ENCODE results near the gene STXBP6. TPM values are rescaled to one million over a fixed set of nuclear protein-coding genes. Genes with fewer than 3 reads are reported as not detected.

STXBP6 gene
- total and polyA plus RNA-seq, 2 of the 13 experiments (the other 11 are each of a cell fraction or from before 2014, with no cell fraction given) = 35.3 to 42.8 TPM

GRCh38 chr14:24965934-24966578 is 83.9 kb downstream of the STXBP6 start (continued):
- TF ChIP-seq KLF16 (CRISPR knock-in tag; IDR thresholded peaks at IDR 0.05) = no peak
- no peak for TF ChIP-seq ZNF138 (CRISPR knock-in tag; IDR thresholded peaks at IDR 0.05; ENCODE audit: low read depth)

- H3K36me3 ChIP-seq (replicated peaks in 1 of 2; ENCODE audit: control insufficient read depth in 1 of 2, insufficient read depth in 2 of 2, low read length in 2 of 2) = no peaks in the 10 kb centered on the region
- H3K4me2 ChIP-seq (ENCODE audit: low read depth, low read length) = no peak overlapping the region
- no peak for DNase-seq (ENCODE audit: low spot score)
- in situ Hi-C loops (cut with HindIII; ENCODE audit: extremely low pct_ligation_motif_present, low pct_unique_long_range_greater_than_20kb) (no loop called here), intact Hi-C loops (cut with micrococcal nuclease; ENCODE audit: unreplicated experiment) (no loop called here)
- CTCF ChIA-PET (ENCODE audit: low intra/inter-chr PET ratio, low total read pairs) = no interaction called here
- no peak; the same call in 2 of the 3 replicates for ATAC-seq
- H3K27ac ChIP-seq (ENCODE audit: extremely low read length, insufficient read depth, low read length) = no peak overlapping the region
- H3K79me2 ChIP-seq (ENCODE audit: insufficient read depth, low read length) = peaks cover 2% of the 10 kb centered on the region
- POLR2A ChIA-PET = interaction anchor here (2.4 kb wide), 1 partner anchor 14 kb away, joined by 10 read pairs; no protein-coding TSS in a partner anchor
- H2AFZ ChIP-seq (ENCODE audit: low read length) = no peak overlapping the region
- no peaks in the 10 kb centered on the region for H3K27me3 ChIP-seq (ENCODE audit: control insufficient read depth in 1 of 2, insufficient read depth in 2 of 2, low read length in 2 of 2)
- no peak for FAIRE-seq
- no peak overlapping the region for H3K4me3 ChIP-seq (replicated peaks in 1 of 3; ENCODE audit: insufficient read depth in 1 of 3, low read depth in 2 of 3, low read length in 3 of 3)
- H3K9ac ChIP-seq (ENCODE audit: insufficient read depth, low read depth, low read length) = no peak overlapping the region
- H4K20me1 ChIP-seq (ENCODE audit: insufficient read depth, low read length) = no peaks in the 10 kb centered on the region
- WGBS (ENCODE audit: low lambda C conversion rate) = 90% methylated on average over 1 of the region's 1 CpG
- no TSS peak for BruUV-seq (replicated peaks)
- no peaks in the 10 kb centered on the region for H3K9me3 ChIP-seq (ENCODE audit: low read length)
- H3K4me1 ChIP-seq (ENCODE audit: insufficient read depth, low read length) = peaks cover 29% of the 10 kb centered on the region
- no peak for TF ChIP-seq LCORL (IDR thresholded peaks at IDR 0.05)
- TF ChIP-seq LCORL (CRISPR knock-in tag; IDR thresholded peaks at IDR 0.05) = no peak
- TF ChIP-seq ZNF552 (CRISPR knock-in tag; IDR thresholded peaks at IDR 0.05; ENCODE audit: borderline replicate concordance) = no peak
- TF ChIP-seq ZNF746 (CRISPR knock-in tag; IDR thresholded peaks at IDR 0.05) = no peak
- no peak for TF ChIP-seq ZNF687 (CRISPR knock-in tag; IDR thresholded peaks at IDR 0.05)
- TF ChIP-seq ZNF124 (CRISPR knock-in tag; IDR thresholded peaks at IDR 0.05) = no peak
- TF ChIP-seq ZNF839 (CRISPR knock-in tag; IDR thresholded peaks at IDR 0.05; ENCODE audit: borderline replicate concordance) = no peak
- no peak for TF ChIP-seq ADNP (CRISPR knock-in tag; IDR thresholded peaks at IDR 0.05)
- TF ChIP-seq HNF1A (IDR thresholded peaks at IDR 0.05; ENCODE audit: low read depth) = no peak
- TF ChIP-seq HNF1A (CRISPR knock-in tag; IDR thresholded peaks at IDR 0.05; ENCODE audit: borderline replicate concordance) = no peak
- no peak for TF ChIP-seq SP140L (CRISPR knock-in tag; IDR thresholded peaks at IDR 0.05; ENCODE audit: borderline replicate concordance)
- no peak for TF ChIP-seq ZNF720 (CRISPR knock-in tag; IDR thresholded peaks at IDR 0.05)
- TF ChIP-seq RARA (CRISPR knock-in tag; IDR thresholded peaks at IDR 0.05) = no peak
- no peak for TF ChIP-seq KDM5B (CRISPR knock-in tag; IDR thresholded peaks at IDR 0.05; ENCODE audit: borderline replicate concordance)
- no peak for TF ChIP-seq MTA3 (CRISPR knock-in tag; IDR thresholded peaks at IDR 0.05)
Observed at GRCh38 chr14:24965578-24965933, 84.4 kb downstream of the STXBP6 start.

All from HepG2 (cell line).